SK-MEL-5 (cell line): Measurements from ENCODE around the gene HOXD11. TPM values are rescaled to one million over a fixed set of nuclear protein-coding genes. Genes with fewer than 3 reads are reported as not detected.

ENCODE experiments used
- DNase-seq: peaks from one replicate; pipeline ENCODE4 v3.0.0-alpha.2; 2016; ENCODE audit warnings: low read depth, low spot score
- in situ Hi-C: cut with HindIII; loops from 2 replicates; pipeline ENCODE4 v1.10.0; 2016; ENCODE audit warnings: low sequenced_read_pairs, high pct_unique_total_duplicates, low pct_unique_long_range_greater_than_20kb
- total RNA-seq: library from RNA; depleted of rRNA; stranded (reverse); fragments of >200 nt; shearing (Covaris generic); gene quantifications from 2 replicates; pipeline ENCODE4 v1.2.3, GENCODE V29; 2014

Gene HOXD11
- total RNA-seq, 1 experiment from 2014 or later = 0.53 TPM

DNA sequence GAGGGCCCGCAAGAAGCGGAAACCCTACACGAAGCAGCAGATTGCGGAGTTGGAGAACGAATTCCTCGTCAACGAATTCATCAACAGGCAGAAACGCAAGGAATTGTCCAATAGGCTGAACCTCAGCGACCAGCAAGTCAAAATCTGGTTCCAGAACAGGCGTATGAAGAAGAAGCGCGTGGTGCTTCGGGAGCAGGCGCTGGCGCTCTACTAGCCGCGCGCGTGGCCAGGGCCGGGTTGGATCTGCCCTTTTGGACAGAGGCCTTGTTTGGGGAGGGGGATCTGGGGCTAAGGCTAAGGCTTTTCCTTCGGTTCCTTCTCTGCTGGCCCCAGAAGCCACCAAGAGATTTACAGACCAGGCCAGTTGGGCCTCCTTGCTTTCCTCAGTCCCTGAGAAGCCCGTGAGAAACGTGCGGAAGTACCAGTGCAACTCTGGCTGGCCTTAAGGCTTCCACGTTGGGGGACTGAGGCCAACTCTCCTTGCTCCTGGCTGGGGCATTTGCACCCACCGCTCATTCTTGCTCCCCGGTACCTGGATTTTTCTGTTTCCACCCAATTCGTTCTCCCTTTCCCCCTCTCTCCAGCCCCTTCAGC, 6.4 kb upstream of the HOXD11 start:
- DNase-seq = no peak
- in situ Hi-C loops = no loop called here

DNA sequence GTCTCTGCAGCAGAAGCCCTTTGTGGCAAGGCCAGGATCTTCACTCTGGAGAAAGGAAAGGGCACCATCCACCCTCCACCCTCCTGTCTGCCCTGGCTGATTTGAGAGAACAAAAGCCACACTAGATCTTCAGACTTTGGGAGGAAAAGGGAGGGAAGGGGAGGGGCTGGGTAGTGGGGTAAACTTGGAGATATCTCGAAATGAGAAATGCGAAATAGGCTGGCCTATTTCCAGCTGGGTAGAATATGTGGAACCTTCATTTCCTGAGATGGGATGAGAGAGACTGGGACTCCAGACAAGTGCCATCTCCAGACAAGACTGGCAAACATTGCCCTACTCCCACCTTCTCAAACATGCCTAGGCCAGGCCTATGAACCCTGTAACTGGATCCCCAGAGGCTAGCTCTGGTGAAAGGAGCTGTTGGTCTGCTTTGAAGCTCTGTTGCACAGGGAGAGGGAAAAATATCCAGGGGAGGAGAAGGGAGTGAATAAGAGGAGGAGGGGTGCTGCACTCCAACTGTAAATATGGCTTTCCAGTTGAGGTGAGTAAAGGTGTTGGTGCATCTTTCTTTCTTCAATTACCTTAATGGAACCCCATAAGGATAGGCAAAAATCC, 5.8 kb upstream of the HOXD11 start:
- no peak for DNase-seq
- in situ Hi-C loops = no loop called here

DNA sequence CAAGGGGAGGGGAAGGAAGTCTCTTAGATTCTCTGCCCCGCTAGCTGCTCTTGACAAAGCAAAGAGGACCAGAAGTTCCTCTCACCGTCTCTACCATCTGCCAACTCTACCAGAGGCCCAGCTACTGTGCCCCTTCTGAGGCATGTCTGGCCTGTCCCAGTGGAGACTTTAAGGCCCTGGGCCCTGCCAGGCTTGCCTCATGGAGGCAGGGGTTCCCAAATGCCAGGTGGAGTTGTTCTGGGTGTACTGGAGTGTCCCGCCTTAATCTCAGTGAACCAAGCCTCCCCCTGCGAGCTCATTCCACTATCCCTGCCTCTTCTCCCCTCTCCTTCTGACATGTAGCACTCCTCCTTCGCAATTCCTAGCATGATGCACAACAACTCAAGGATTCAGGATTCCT, 5.2 kb upstream of the HOXD11 start:
- no peak for DNase-seq
- in situ Hi-C loops = no loop called here

DNA sequence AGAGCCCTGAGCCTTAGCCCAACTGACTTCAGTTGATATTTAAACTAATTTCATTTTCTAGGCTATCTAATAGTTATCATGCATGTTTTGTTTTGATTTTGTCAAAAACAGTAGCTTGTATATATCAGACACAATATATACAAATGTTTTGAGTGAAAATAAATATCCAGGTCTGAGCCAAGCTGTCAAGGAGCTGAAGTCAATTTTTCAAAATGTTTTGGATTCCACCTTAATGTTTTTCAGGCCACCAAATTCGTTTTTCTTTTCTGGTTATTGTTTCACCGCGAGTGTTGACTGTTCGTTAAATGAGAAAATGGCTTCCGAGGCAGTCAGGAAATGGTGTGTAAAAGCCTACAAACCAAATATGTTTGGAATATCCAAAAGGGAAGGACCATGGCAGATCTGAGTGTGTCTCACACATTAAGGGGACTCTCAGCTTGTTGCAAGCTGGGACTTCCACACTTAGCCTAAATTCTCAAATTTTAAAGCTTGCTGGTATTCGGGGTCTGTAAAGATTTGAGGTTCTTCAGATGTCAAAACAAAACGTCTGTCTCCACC, 4.7 kb upstream of the HOXD11 start:
- in situ Hi-C loops = no loop called here

DNA sequence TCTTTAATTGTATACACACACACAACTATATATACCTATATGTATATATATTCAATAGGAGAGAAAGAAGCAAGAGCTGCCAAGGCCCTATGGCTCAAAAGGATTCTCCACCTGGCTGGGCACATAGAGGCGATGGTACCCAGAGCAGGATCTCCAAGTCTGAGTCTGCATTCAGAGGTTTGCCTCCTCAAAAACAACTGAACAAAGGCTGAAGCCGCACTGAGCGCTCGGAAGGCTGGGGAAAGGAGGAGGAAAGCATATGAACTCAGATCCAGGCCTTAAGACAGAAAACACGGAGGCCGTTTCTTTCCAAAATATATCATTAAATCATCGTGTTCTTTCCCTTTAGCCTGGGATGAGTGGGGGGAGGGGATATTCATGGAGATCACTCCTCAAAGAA, 3.9 kb upstream of the HOXD11 start:
- no peak for DNase-seq
- in situ Hi-C loops = no loop called here

More for the DNA sequence above, 4.7 kb upstream of the HOXD11 start:
- no peak for DNase-seq

DNA sequence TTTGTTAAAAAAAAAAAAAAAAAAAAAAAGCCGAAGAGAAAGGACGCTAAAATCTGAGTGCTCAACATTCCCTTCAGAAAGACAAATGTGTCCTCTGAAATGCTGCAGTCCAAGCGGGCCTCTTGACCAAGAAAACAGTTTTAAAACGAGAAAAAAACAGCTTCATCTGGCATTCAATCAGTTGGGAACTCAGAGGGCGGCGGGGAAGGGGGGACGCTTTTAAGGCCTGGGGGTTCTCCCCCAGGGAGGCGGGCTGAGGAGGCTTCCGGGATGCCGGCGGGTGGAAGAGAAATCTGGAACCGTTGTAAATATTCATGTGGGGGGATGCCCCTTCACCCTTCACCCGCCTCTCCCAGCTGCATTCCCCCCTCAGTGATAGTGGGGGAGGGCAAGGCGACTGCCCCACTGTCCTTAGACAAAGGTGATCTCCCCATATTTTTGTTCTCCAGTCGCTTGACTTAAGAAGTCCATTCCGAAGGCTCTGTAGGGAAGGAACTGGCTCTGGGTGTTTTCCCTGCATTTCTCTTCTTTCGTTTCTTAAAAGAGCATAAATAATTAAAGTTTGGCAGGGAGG, 3.3 kb upstream of the HOXD11 start:
- in situ Hi-C loops = no loop called here
- DNase-seq = no peak

DNA sequence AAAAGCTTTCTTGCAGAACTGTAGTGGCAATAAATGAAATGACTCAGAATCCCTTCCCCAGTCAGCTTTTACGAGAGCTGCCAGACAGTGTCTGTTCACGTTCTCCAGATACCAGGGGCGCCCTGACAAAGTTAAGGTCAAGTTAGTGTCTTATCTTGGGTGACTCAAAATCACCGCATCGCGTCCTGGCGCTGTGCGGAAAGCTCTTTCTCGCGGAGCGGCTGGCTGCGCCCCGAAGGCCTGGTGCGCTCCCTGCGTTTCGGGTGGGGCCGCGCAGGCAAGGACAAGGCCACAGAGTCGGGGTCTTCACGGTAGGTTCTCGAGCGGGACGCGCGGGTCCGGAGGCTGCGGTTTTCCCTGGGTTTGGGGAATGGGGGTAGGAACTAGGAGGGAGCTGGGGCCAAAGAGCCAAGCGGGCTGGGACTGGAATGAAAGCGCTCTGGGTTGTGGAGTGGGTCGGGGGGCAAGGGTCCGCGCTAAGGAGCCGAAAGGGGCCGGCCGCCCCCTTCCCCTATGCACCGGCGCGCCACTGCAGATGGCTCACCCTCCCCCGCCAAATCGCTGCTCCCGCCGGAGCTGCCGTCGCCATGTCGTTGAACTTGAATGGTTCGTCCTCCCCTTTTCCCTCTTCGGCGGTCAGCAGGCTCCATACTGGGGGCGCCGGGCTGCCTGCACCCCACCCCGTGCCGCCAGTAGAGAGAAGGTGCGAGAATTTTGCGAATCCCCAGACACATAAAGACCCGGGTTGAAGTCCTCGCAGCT, 2.6 kb upstream of the HOXD11 start:
- no peak for DNase-seq
- in situ Hi-C loops = no loop called here

DNA sequence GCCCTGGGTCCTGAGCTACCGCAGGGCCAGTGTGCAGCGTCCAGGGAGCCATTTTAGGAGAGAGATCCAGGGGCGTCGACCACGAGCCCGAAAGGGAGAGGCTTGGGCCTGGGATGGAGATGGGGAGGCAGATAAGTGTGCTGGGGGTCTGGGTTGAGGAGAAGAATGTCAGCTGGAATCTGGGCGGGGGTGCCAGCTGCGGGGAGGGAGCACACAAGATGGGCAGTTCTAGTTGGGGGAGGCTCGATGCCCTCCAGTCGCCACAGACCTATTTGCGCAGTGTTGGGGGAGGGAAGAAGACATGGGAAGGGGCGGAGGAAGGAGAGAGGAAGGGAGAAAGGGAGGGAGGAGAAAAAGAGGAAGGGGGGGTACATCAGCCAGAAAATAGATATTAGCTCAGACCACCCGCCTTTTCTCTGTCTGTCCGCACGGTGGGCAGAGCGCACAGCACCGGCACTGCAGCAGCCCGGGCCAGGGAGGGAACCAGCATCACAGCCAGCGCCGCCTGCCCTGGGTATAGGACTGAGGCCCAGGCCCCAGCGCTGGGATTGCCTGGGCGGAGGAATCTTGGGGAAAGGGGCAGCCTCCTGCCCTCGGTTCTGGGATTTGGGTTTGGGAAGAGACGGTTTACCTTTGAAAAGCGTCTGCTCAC, 1.9 kb upstream of the HOXD11 start:
- no peak for DNase-seq
- in situ Hi-C loops = no loop called here

DNA sequence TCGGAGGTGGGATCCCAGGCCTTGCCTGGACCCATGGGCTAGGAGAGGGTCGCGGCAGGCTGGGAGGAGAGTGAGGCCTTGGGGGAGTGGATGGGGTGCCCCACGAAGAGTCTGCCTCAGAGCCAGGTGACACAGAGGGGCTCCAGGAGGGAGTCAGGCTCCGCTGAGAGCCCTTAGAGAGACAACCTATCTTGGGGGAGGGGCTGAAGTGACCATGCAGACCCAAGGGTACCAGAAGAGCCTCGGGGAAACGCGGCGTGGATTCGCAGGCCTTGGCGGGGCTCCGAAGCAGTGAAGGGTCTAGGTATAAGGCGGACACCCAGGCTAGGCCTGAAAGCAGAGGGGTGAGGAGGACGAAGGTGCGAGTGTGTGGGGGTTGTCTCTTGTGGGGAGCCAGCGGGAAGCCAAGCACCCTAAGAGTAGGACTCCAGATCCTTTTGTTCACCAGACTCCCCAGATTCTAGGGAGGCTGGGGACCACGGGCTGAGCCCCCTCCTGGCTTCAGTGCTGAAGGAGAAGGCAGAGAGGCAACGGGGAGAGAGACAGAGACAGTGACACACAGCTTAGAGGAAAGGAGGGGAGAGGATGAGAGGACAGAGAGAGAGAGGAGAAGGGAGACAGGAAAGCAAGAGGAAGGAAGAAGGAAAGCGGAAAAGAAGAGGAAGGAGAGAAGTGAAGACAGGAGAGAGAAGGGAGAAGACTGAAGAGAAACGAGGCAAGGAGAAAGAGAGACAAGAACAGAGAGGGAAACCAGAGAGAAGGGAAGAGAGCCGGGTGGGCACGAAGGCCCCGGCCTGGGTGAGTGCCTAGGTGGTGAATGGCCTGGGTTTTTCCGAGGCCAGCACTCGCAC, 1.1 kb upstream of the HOXD11 start:
- DNase-seq = no peak
- in situ Hi-C loops = no loop called here

DNA sequence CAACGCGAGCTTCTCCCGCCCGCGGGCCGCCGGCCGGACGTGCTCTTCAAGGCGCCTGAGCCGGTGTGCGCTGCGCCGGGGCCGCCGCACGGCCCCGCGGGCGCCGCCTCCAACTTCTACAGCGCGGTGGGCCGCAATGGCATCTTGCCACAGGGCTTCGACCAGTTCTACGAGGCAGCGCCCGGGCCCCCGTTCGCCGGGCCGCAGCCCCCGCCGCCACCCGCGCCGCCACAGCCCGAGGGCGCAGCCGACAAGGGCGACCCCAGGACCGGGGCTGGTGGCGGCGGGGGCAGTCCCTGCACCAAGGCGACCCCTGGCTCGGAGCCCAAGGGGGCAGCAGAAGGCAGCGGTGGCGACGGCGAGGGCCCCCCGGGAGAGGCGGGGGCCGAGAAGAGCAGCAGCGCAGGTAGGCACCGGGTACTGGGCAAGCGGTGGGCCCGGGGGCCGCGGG, 676 bp downstream of the HOXD11 start:
- in situ Hi-C loops = no loop called here
- no peak for DNase-seq

DNA sequence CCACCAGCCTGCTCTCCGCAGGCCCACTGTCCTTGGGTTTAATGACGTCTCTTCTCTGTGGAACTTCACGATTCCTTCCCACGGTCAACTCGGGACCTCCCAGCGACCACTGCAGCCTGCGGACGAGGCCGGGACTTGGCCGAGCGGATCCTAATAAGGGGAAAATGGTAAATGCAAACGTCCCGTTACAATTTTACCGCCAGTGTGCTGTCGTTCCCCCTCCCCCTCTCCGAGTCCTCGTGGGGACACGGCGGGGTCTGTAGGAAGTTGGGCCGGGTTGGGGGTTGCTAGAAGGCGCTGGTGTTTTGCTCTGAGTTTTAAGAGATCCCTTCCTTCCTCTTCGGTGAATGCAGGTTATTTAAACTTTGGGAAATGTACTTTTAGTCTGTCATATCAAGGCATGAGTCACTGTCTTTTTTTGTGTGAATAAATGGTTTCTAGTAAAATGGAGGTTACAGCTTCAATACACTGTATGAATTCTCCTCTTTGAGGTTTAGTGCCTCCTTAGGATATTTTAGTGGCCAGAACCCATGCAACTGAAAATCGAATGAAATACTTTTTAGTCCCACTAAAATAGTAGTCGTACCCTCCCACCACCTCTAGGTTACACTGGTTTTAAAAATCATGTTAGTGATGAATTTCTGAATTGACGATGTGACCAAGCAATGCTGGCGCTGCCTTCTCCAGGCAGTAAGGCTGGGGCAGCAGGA, 2.3 kb downstream of the HOXD11 start:
- in situ Hi-C loops = no loop called here
- no peak for DNase-seq

DNA sequence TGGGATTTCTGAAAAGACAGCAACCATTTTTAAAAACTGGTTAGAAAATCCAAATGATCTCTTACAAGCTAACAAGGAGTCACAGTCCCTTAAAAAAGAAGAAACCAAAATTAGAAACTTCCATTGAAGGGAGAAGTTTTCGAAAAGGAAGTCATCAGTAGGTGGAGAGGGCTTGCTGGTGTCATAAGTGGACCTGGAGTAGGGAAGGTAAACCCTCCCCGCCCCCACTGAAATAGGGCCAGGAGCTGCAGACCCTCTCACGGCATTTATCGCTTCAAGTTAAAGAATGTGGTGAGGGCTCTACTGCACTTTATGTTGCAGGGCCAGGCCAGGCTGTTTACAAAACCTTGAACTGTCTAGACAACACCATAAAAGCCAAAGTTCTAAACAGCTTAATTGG, 2.9 kb downstream of the HOXD11 start:
- in situ Hi-C loops = no loop called here
- no peak for DNase-seq

DNA sequence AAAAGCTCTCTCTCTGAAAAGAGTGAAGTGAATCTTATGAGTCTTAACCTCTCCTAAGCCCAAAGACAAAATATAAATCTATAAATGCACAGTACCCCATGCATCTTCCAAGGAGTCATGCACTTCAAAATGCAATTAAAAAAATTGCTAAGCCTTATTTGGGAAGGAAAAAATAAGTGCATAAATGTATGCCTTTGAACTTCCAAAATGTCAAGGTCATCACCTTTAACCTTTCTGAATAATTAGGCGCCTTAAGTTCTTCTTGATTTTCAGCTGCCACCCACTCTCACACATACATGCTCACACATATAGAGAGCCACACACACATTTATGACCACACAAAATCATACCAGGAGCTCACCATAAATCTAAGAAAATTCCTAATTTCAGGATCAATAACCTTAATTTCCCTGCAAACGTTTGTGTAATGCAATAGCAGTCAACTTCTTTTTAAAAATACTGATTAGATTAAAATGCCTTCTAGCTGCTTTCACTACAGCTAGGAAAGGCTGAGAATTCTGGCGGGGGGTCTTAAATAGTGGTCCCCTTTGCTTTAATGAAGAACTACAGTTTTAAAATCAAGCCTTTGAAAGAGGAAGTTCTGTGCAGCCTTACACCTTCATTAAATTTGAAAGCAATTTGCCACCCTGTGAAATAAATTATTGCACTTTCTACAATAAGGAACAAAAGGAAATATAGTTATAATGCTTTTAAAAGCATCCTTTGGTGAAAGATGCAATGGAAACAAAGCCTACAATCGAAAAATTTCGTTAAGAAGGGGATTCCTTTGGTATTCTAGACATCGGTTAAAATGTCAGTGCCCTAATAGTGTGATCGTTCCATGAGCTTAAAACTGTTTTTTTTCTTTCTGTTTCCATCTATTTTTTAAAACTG, 3.6 kb downstream of the HOXD11 start:
- no peak for DNase-seq
- in situ Hi-C loops = no loop called here

DNA sequence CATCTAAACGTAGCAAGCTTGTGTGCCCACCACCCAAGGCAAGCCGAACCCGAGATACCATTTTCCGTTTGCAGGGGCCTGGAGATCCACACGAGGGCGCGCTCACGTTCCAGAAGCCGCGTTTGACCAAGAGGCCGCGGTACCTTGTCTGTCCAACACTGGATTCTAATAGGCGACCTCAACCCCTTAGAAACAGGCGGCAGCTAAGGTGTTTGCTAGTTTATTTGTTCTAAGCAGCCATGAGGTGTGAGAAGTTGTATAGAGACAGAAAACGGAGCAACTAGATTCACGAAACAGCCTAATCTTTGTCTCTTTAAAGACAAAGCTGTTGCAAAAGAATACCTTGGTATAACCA, 4.2 kb downstream of the HOXD11 start:
- DNase-seq = peak; percentile 72
- in situ Hi-C loops = no loop called here

DNA sequence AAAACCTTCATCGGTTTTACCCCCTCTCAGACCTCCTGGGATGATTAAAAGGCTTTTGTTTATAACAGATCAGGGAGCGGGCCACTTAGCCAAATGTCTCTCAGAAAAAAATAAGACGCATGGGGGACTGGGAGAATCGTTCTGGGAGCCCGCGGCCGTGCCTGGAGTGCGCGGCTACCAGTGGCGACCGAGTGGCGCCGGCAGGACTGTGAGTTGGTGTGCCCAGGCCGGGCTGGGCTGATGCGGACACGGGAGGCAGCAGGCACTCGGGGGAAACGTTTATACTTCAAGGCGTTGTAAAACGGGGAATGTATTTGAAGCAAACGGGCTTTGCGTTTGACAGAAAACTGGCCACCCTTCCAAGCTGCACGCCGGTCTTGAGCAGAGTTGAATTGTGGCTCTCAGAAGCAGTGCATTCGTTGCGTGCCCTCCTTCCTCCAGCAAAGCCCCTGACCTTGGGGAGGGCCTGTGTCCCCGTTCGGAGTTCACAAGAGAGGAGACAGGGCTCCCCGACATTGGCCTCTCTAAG, 4.8 kb downstream of the HOXD11 start:
- DNase-seq = no peak
- in situ Hi-C loops = no loop called here
